H9 (cell line): ENCODE results near the gene CHAMP1. TPM values are rescaled to one million over a fixed set of nuclear protein-coding genes. Genes with fewer than 3 reads are reported as not detected.

Source experiments
- DNase-seq: peaks from one replicate; pipeline ENCODE4 v3.0.0-alpha.2; 2017
- H2AFZ ChIP-seq: one replicate; pipeline ENCODE4 v1.6.1; 2013; ENCODE audit warnings: mild to moderate bottlenecking, low read length, control low read depth, moderate library complexity
- H2AK5ac ChIP-seq: 2 replicates; pipeline ENCODE4 v1.6.1; 2013; ENCODE audit warnings: low read length, control low read depth, mixed read lengths; ENCODE audit not compliant: insufficient read length
- H2BK120ac ChIP-seq: one replicate; pipeline ENCODE4 v1.6.1; 2013; ENCODE audit warnings: low read depth, mild to moderate bottlenecking, low read length, control low read depth, inconsistent platforms; ENCODE audit not compliant: poor library complexity, severe bottlenecking
- H2BK12ac ChIP-seq: 2 replicates; pipeline ENCODE4 v1.6.1; 2013; ENCODE audit warnings: low read length, control low read depth, mixed read lengths, low read depth; ENCODE audit not compliant: insufficient read length
- H2BK15ac ChIP-seq: 2 replicates; pipeline ENCODE4 v1.6.1; 2013; ENCODE audit warnings: low read depth, low read length, control low read depth
- H2BK20ac ChIP-seq: one replicate; pipeline ENCODE4 v1.6.1; 2013; ENCODE audit warnings: low read depth, mild to moderate bottlenecking, low read length, control low read depth, inconsistent platforms; ENCODE audit not compliant: poor library complexity, severe bottlenecking
- H2BK5ac ChIP-seq: 2 replicates; pipeline ENCODE4 v1.6.1; 2013; ENCODE audit warnings: low read length, control low read depth, mixed read lengths; ENCODE audit not compliant: insufficient read length
- H3K14ac ChIP-seq: 2 replicates; pipeline ENCODE4 v1.6.1; 2013; ENCODE audit warnings: low read length, control low read depth; ENCODE audit not compliant: insufficient read depth
- H3K18ac ChIP-seq: 2 replicates; pipeline ENCODE4 v1.6.1; 2013; ENCODE audit warnings: low read depth, mild to moderate bottlenecking, mixed read lengths, low read length, control low read depth; ENCODE audit not compliant: insufficient read length
- H3K23ac ChIP-seq: 2 replicates; pipeline ENCODE4 v1.6.1; 2013; ENCODE audit warnings: low read length, control low read depth, mixed read lengths, low read depth; ENCODE audit not compliant: insufficient read length
- H3K23me2 ChIP-seq: 2 replicates; pipeline ENCODE4 v1.6.1; 2013; ENCODE audit warnings: low read depth, mild to moderate bottlenecking, mixed read lengths, low read length, control low read depth; ENCODE audit not compliant: insufficient read length, poor library complexity, severe bottlenecking
- H3K27ac ChIP-seq: 2 replicates; pipeline ENCODE4 v1.5.1; 2013; ENCODE audit warnings: low read length, control low read depth, mixed read lengths, low read depth; ENCODE audit not compliant: insufficient read length
- H3K27me3 ChIP-seq: 2 replicates; pipeline ENCODE4 v1.6.1; 2013; ENCODE audit warnings: low read length, control low read depth, inconsistent platforms; ENCODE audit not compliant: insufficient read depth
- H3K4ac ChIP-seq: 2 replicates; pipeline ENCODE4 v1.6.1; 2013; ENCODE audit warnings: low read depth, mild to moderate bottlenecking, control low read depth, inconsistent platforms, low read length, moderate library complexity
- H3K4me1 ChIP-seq: 2 replicates; pipeline ENCODE4 v1.6.1; 2013; ENCODE audit warnings: low read length, control low read depth, inconsistent platforms; ENCODE audit not compliant: insufficient read depth
- H3K4me2 ChIP-seq: 2 replicates; pipeline ENCODE4 v1.6.1; 2013; ENCODE audit warnings: low read length, control low read depth, mixed read lengths; ENCODE audit not compliant: insufficient read length, insufficient read depth
- H3K56ac ChIP-seq: 2 replicates; pipeline ENCODE4 v1.6.1; 2013; ENCODE audit warnings: low read depth, mild to moderate bottlenecking, mixed read lengths, low read length, control low read depth; ENCODE audit not compliant: insufficient read length
- H3K79me1 ChIP-seq: 2 replicates; pipeline ENCODE4 v1.6.1; 2013; ENCODE audit warnings: low read depth, mild to moderate bottlenecking, moderate library complexity, low read length, control low read depth, inconsistent platforms; ENCODE audit not compliant: insufficient read depth, poor library complexity, severe bottlenecking
- H3K79me2 ChIP-seq: 2 replicates; pipeline ENCODE4 v1.6.1; 2013; ENCODE audit warnings: low read length, control low read depth, inconsistent platforms; ENCODE audit not compliant: insufficient read depth
- H3K9ac ChIP-seq: 2 replicates; pipeline ENCODE4 v1.6.1; 2013; ENCODE audit warnings: low read length, control low read depth, mixed read lengths; ENCODE audit not compliant: insufficient read length; ENCODE audit errors: extremely low read depth
- H3K9me3 ChIP-seq: one replicate; pipeline ENCODE4 v1.6.1; 2013; ENCODE audit warnings: low read depth, low read length, inconsistent platforms; ENCODE audit not compliant: control insufficient read depth
- H3T11ph ChIP-seq: one replicate; pipeline ENCODE4 v1.6.1; 2013; ENCODE audit warnings: mild to moderate bottlenecking, low read length, control low read depth, inconsistent platforms
- H4K20me1 ChIP-seq: one replicate; pipeline ENCODE4 v1.6.1; 2013; ENCODE audit not compliant: control insufficient read depth, insufficient read length, insufficient read depth
- H4K5ac ChIP-seq: 2 replicates; pipeline ENCODE4 v1.6.1; 2013; ENCODE audit warnings: low read depth, mild to moderate bottlenecking, mixed read lengths, low read length, control low read depth; ENCODE audit not compliant: insufficient read length
- H4K8ac ChIP-seq: replicated peaks from 2 replicates; pipeline ENCODE4 v1.6.1; 2013; ENCODE audit warnings: low read length, control low read depth, mixed read lengths, low read depth; ENCODE audit not compliant: insufficient read length
- H4K91ac ChIP-seq: 2 replicates; pipeline ENCODE4 v1.6.1; 2013; ENCODE audit warnings: low read depth, mild to moderate bottlenecking, moderate library complexity, mixed read lengths, low read length, control low read depth; ENCODE audit not compliant: insufficient read length
- H3K27ac Mint-ChIP-seq, 3 experiments: 2 replicates in 2 of 3; 3 replicates in 1 of 3; pipeline ENCODE4 v1.8.0; 2020 to 2021; ENCODE audit warnings: mixed read lengths in 3 of 3, mild to moderate bottlenecking in 1 of 3, moderate library complexity in 1 of 3
- H3K27me3 Mint-ChIP-seq: 2 replicates; pipeline ENCODE4 v1.8.0; 2021; ENCODE audit warnings: low read depth, mild to moderate bottlenecking, moderate library complexity, mixed read lengths
- H3K36me3 Mint-ChIP-seq, 3 experiments: 2 replicates in 2 of 3; 3 replicates in 1 of 3; pipeline ENCODE4 v1.8.0; 2020 to 2021; ENCODE audit warnings: low read depth in 3 of 3, mixed read lengths in 3 of 3; ENCODE audit not compliant: insufficient read depth in 1 of 3
- H3K4me1 Mint-ChIP-seq, 2 experiments: 2 replicates each; pipeline ENCODE4 v1.8.0; 2020; ENCODE audit warnings: mixed read lengths in 2 of 2
- H3K4me3 Mint-ChIP-seq, 2 experiments: 2 replicates in 1 of 2; 3 replicates in 1 of 2; pipeline ENCODE4 v1.8.0; 2020 to 2021; ENCODE audit warnings: mild to moderate bottlenecking in 2 of 2, mixed read lengths in 2 of 2, moderate library complexity in 1 of 2
- H3K9me3 Mint-ChIP-seq, 2 experiments: 2 replicates in 1 of 2; 3 replicates in 1 of 2; pipeline ENCODE4 v1.8.0; 2020; ENCODE audit warnings: mild to moderate bottlenecking in 2 of 2, mixed read lengths in 2 of 2, moderate library complexity in 1 of 2
- CTCF ChIP-seq: fragments of 200-600 bp; sonication (generic); conservative IDR thresholded peaks from 3 replicates; pipeline ENCODE4 v1.8.0; 2021; ENCODE audit warnings: antibody characterized with exemption, mild to moderate bottlenecking
- total RNA-seq: library from RNA; stranded (reverse); gene quantifications from 2 replicates; pipeline ENCODE4 v1.2.1, GENCODE V29; 2021

The CHAMP1 gene
- total RNA-seq, 1 experiment from 2014 or later = 62.1 TPM

DNA sequence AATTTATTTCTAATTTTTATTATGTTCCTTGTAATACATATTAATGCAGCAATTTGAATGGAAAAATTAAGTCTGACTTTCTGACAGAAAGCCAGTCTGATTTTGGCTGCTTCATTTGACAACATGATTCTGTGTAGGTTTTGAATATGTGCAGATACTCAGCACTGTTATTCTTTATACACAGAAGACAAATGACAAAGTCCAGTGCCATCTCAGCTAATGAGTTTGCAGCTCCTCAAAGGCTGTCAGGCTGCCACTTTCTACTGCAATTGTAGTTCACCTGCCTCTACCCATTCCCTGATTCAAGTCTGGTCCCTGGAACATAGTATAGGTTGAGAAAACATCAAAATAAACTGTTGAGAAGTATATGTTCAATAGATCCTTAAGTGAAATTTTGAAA is 2.9 kb upstream of the CHAMP1 start:
- H3K27me3 Mint-ChIP-seq = no peaks in the 10 kb centered on the region
- peaks cover 14 to 17% of the 10 kb centered on the region in 2 experiments for H3K4me1 Mint-ChIP-seq
- H3K4me1 ChIP-seq = no peaks in the 10 kb centered on the region
- peaks cover 1 to 16% (median 14%) of the 10 kb centered on the region in 3 experiments; a peak in 5 of 7 replicates for H3K36me3 Mint-ChIP-seq
- no peak overlapping the region for H2BK15ac ChIP-seq
- no peaks in the 10 kb centered on the region for H3K9me3 Mint-ChIP-seq
- H4K20me1 ChIP-seq = no peaks in the 10 kb centered on the region
- H3K27ac ChIP-seq = no peak overlapping the region
- no peak overlapping the region for H3K23ac ChIP-seq
- no peaks in the 10 kb centered on the region for H3K9me3 ChIP-seq
- H3K14ac ChIP-seq = no peak overlapping the region
- peaks cover 4% of the 10 kb centered on the region; the same call in 1 of the 2 replicates for H3K79me2 ChIP-seq
- H3K18ac ChIP-seq = no peak overlapping the region
- H3K56ac ChIP-seq = no peak overlapping the region
- H3K79me1 ChIP-seq = no peaks in the 10 kb centered on the region
- no peak overlapping the region for H4K5ac ChIP-seq
- no peak overlapping the region for H2BK12ac ChIP-seq
- H3K4ac ChIP-seq = no peak overlapping the region
- no peak overlapping the region for H3K4me2 ChIP-seq
- no peak overlapping the region for H2BK5ac ChIP-seq
- H2AK5ac ChIP-seq = no peak overlapping the region
- no peak overlapping the region for H2AFZ ChIP-seq
- H2BK20ac ChIP-seq = no peak overlapping the region
- DNase-seq = no peak
- H3K9ac ChIP-seq = no peak overlapping the region
- no peak overlapping the region for H2BK120ac ChIP-seq
- H3K27me3 ChIP-seq = no peaks in the 10 kb centered on the region
- H4K8ac ChIP-seq = no peak overlapping the region
- TF ChIP-seq CTCF = no peak
- no peak overlapping the region for H3K4me3 Mint-ChIP-seq
- peaks cover 3% of the 10 kb centered on the region for H3K23me2 ChIP-seq
- H3T11ph ChIP-seq = no peak overlapping the region
- H3K27ac Mint-ChIP-seq = no peak overlapping the region
- no peak overlapping the region for H4K91ac ChIP-seq
